Left ventricle myocardium inferior (tissue), 1 donor: ENCODE data around the gene NSG1. TPM values are rescaled to one million over a fixed set of nuclear protein-coding genes. Genes with fewer than 3 reads are reported as not detected.

Source experiments
- DNase-seq: peaks from one replicate; pipeline ENCODE4 v3.0.0-alpha.2; 2020
- H3K27ac ChIP-seq: fragments of 200-600 bp; replicated peaks from 2 replicates; pipeline ENCODE4 v1.8.0; 2021
- H3K27me3 ChIP-seq: fragments of 200-600 bp; 2 replicates; pipeline ENCODE4 v1.8.0; 2021; ENCODE audit warnings: low read depth
- H3K36me3 ChIP-seq: fragments of 200-600 bp; 2 replicates; pipeline ENCODE4 v1.8.0; 2021
- H3K4me1 ChIP-seq: fragments of 200-600 bp; 2 replicates; pipeline ENCODE4 v1.8.0; 2021
- H3K4me3 ChIP-seq: fragments of 200-600 bp; 2 replicates; pipeline ENCODE4 v1.8.0; 2021; ENCODE audit warnings: mild to moderate bottlenecking, moderate library complexity
- H3K9me3 ChIP-seq: fragments of 200-600 bp; replicated peaks from 2 replicates; pipeline ENCODE4 v1.8.0; 2021
- intact Hi-C: fragments of 100-400 bp; cut with micrococcal nuclease; formaldehyde crosslinking; loops from one replicate; pipeline ENCODE4 v1.11.0; 2022
- total RNA-seq: library from RNA; stranded (reverse); fragmentation: NEBNext Ultra II Directional; extraction: Animal tissue kit (Norgen Biotek cat#: 25700); gene quantifications from one replicate; pipeline ENCODE4 v1.2.1, GENCODE V29; 2021
- TF ChIP-seq, protein P1 (sequence below): fragments of 200-600 bp; IDR thresholded peaks from 2 replicates; pipeline ENCODE4 v1.8.0; 2021; ENCODE audit warnings: antibody characterized with exemption, mild to moderate bottlenecking, borderline replicate concordance
- donor health status: DM: no; HTN: yes; CAD: no; lungs with severe emphysema.

Gene NSG1
- total RNA-seq, 1 donor from 2014 or later, result 14.3 TPM

DNA sequence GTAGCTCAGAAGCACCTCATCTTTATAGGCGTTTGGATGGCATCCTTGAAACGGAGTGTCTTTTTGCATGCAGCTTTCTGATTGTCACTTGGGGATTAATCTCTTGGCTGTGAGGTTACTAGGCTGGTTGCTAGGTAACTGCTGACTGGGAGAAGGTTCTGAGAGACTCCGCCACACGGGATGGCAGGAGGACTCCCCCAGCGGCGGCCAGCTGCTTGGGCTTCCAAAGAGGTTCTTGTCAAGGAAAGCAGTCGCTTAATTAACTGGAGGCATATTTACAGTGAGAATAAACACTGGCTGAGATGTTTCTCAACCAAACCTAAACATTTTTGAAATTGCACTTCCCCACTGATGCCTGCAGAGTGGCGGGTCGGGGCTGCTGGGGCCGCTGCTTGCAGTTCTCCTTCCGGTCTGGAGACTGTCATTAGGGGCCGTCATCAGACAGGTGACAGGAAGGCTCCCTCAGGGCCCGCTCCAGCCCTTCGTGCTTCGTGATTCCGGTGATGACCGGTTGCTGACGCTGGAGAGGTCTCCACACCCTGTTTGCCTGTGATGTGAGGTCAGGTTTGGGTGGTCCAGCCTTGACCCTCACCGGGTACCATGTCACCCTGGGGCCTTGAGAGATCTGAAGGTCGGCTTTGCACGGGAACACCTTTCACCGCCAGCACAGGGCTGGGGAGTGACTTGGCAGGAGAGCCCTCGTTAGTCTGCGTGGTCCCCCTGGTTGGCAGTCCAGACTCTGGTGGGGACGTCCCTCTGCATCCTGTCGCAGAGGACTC is 9.1 kb downstream of the NSG1 start:
- H3K36me3 ChIP-seq, result no peaks in the 10 kb centered on the region
- peaks cover 96% of the 10 kb centered on the region for H3K27me3 ChIP-seq
- no peak overlapping the region for H3K27ac ChIP-seq
- intact Hi-C loops, result no loop called here
- no peaks in the 10 kb centered on the region for H3K4me1 ChIP-seq
- TF ChIP-seq, protein P1, sequence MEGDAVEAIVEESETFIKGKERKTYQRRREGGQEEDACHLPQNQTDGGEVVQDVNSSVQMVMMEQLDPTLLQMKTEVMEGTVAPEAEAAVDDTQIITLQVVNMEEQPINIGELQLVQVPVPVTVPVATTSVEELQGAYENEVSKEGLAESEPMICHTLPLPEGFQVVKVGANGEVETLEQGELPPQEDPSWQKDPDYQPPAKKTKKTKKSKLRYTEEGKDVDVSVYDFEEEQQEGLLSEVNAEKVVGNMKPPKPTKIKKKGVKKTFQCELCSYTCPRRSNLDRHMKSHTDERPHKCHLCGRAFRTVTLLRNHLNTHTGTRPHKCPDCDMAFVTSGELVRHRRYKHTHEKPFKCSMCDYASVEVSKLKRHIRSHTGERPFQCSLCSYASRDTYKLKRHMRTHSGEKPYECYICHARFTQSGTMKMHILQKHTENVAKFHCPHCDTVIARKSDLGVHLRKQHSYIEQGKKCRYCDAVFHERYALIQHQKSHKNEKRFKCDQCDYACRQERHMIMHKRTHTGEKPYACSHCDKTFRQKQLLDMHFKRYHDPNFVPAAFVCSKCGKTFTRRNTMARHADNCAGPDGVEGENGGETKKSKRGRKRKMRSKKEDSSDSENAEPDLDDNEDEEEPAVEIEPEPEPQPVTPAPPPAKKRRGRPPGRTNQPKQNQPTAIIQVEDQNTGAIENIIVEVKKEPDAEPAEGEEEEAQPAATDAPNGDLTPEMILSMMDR, result no peak
- peaks cover 13% of the 10 kb centered on the region for H3K9me3 ChIP-seq
- H3K4me3 ChIP-seq, result no peak overlapping the region
- DNase-seq, result no peak

DNA sequence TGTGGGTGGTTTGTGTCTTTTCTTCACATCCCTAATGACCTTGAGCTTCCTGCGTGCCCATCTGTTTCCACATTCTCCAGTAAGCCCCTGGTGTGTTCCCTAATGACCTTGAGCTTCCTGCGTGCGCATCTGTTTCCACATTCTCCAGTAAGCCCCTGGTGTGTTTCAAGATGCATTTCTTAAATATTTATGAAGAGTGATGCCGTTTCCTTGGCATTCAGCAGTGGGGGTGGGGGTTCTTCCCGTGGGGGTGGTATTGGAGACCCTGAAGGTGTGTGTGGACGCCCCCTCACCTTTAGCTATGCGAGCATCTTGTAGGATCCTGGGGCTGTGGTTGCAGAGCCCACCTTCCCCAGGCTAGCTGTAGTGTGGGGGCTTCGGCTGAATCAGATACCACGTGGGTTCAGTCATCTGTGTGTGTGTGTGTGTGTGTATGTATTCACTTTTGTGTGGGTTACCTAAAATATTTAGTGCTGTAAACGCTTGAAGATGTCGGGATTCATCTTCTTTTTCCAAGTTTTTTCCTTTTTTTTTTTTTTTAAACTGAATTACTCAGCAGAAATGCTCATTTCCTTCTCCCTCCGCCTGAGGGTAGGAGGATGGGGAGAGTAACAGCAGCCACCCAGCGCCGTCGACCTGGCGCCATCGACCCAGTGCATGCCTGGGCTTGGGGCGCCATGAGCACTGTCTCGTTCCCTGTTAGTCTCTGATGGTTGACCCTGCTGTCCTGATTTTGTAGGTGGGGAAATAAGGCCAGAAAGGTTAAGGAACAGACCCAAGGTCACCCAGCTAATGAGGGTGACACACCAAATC is 9.9 kb downstream of the NSG1 start:
- Histone ChIP-seq H3K27ac (no peak overlapping the region), H3K27me3 (peaks cover 96% of the 10 kb centered on the region), H3K9me3 (peaks cover 13% of the 10 kb centered on the region), H3K4me1 (no peaks in the 10 kb centered on the region), H3K36me3 (no peaks in the 10 kb centered on the region), H3K4me3 (no peak overlapping the region)
- intact Hi-C loops, result no loop called here
- DNase-seq, result no peak
- TF ChIP-seq, protein P1, result no peak

DNA sequence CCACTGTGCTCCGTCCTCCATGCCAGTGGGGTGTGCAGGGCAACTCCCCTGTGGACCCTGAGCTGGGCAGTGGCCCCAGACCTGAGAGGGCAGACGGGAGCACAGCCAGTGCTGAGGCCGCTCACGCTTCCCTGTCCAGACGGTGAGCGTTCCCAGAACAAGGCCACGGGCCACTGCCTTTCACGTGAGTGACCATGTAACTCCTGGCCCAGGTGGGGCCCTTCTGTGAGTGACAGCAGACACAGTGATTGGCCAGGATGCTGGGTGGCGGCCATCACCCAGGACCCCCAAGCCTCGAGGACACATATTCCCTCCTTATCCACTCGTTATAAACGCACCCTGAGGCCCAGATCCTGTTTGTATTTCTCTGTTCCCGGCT is 10.5 kb downstream of the NSG1 start:
- peaks cover 13% of the 10 kb centered on the region for H3K9me3 ChIP-seq
- H3K4me1 ChIP-seq, result no peaks in the 10 kb centered on the region
- no peak for DNase-seq
- TF ChIP-seq, protein P1, result no peak
- H3K27ac ChIP-seq, result no peak overlapping the region
- peaks cover 94% of the 10 kb centered on the region for H3K27me3 ChIP-seq
- no peak overlapping the region for H3K4me3 ChIP-seq
- no peaks in the 10 kb centered on the region for H3K36me3 ChIP-seq
- intact Hi-C loops, result no loop called here

GRCh38 chr4:4398430-4398829 is 11.5 kb downstream of the NSG1 start:
- H3K36me3 ChIP-seq, result no peaks in the 10 kb centered on the region
- H3K27me3 ChIP-seq, result peaks cover 94% of the 10 kb centered on the region

DNA sequence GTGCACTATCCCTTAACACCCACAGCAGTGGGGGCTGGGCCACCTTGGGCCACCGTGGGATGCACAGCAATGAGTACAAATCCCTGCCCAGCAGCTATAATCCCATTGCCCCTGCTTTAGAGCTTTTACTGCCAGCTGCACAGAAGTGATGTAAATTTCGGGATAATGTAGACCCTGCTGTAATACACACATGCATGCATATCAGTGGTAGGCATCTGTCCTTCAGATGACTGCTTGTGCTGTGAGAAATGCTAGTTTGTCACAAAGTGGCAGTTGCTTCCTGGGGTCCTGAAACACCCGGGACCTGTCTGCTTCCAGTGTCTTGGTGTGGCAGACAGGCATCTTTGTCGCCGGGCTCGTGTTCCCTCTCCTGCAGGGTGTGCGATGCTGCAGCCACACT is 14.1 kb downstream of the NSG1 start:
- intact Hi-C loops, result no loop called here
- Histone ChIP-seq H3K9me3 (peaks cover 13% of the 10 kb centered on the region), H3K27me3 (peaks cover 93% of the 10 kb centered on the region), H3K36me3 (no peaks in the 10 kb centered on the region), H3K4me3 (no peak overlapping the region), H3K4me1 (no peaks in the 10 kb centered on the region), H3K27ac (no peak overlapping the region)
- TF ChIP-seq, protein P1, result no peak
- no peak for DNase-seq

More at GRCh38 chr4:4398430-4398829, 11.5 kb downstream of the NSG1 start:
- H3K4me3 ChIP-seq, result no peak overlapping the region
- intact Hi-C loops, result no loop called here
- DNase-seq, result no peak
- H3K4me1 ChIP-seq, result no peaks in the 10 kb centered on the region
- H3K27ac ChIP-seq, result no peak overlapping the region
- TF ChIP-seq, protein P1, result no peak
- H3K9me3 ChIP-seq, result peaks cover 13% of the 10 kb centered on the region
